GM12874 (cell line): Measurements from ENCODE around the gene MAL.

ENCODE experiments used
- TF ChIP-seq, protein P1 (sequence below): IDR thresholded peaks from 2 replicates; pipeline ENCODE4 v1.5.1; 2011; ENCODE audit warnings: low read depth, mild to moderate bottlenecking, control low read depth, low read length, moderate library complexity; ENCODE audit not compliant: insufficient read depth

MAL gene

DNA sequence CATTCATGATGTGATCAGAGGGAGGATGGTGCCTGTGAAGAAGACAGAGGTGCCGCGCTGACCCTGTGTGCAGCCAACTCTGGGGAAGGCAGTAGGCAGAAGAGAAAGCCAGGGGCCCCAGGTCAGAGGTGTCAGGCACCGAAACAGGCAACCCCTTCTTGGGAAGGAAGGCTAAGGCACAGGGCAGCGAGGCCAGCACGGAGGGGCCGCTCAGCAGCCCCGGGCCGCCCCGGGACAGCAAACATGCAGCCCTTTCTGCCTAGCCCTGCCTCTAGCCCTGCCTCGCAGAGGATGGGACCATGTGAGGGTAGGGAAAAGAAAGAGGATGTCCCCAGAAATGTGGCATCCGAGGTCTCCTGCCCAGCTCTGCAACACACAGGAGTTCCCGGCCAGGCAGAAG, 7.7 kb upstream of the MAL start:
- TF ChIP-seq, protein P1, sequence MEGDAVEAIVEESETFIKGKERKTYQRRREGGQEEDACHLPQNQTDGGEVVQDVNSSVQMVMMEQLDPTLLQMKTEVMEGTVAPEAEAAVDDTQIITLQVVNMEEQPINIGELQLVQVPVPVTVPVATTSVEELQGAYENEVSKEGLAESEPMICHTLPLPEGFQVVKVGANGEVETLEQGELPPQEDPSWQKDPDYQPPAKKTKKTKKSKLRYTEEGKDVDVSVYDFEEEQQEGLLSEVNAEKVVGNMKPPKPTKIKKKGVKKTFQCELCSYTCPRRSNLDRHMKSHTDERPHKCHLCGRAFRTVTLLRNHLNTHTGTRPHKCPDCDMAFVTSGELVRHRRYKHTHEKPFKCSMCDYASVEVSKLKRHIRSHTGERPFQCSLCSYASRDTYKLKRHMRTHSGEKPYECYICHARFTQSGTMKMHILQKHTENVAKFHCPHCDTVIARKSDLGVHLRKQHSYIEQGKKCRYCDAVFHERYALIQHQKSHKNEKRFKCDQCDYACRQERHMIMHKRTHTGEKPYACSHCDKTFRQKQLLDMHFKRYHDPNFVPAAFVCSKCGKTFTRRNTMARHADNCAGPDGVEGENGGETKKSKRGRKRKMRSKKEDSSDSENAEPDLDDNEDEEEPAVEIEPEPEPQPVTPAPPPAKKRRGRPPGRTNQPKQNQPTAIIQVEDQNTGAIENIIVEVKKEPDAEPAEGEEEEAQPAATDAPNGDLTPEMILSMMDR, result no peak

DNA sequence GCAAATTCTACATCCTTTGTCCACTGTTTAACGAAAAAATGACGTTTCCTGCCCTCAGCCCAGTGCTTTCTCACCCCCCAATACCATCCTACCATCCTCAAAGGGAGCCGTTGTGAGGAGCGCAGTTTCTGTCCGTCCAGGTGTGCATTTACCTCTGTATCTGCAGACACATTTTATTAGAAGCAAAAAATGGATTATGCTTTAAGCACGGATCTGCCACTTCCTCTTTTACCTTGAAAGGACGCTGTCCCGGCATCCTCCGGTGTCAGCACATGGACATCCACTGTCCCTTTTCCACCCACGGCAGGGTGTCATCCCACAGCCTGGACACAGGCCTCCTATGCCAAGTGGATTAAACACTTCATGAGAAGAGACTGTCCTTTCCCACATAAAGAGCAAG, 7.2 kb upstream of the MAL start:
- TF ChIP-seq, protein P1, result no peak

- TF ChIP-seq, protein P1, result no peak
These were observed 6.5 kb upstream of the MAL start for GRCh38 chr2:95018861-95019550.

GRCh38 chr2:95019572-95019971, 5.9 kb upstream of the MAL start:
- TF ChIP-seq, protein P1, result no peak

- TF ChIP-seq, protein P1, result no peak
These were observed 5.1 kb upstream of the MAL start for GRCh38 chr2:95020275-95021022.

- TF ChIP-seq, protein P1, result no peak
These were observed 4.5 kb upstream of the MAL start for GRCh38 chr2:95021023-95021416.

DNA sequence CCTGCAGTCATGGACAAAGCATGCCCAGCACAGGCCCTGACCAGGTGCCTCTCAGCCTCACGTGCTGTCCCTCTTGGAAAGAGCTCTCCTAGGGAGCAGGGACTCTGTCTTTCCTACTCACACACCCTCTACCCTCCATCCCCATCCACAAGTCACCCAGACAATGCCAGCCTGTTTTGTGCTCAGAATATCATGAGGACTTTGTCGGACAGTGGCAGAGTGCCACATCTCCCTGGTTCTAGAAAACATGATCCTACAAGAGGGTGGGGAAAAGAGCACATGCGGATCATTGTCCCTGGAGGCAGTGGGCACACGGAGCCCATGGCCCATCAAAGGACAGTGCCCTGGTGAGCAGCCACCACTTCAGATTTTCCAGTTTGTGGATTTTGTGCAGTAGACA, 3.7 kb upstream of the MAL start:
- TF ChIP-seq, protein P1, result no peak
